Liver (tissue), 9 donors: ENCODE results near the gene AGER. TPM values are rescaled to one million over a fixed set of nuclear protein-coding genes. Genes with fewer than 3 reads are reported as not detected.

Experiments used
- DNase-seq: peaks from one replicate; pipeline ENCODE4 v3.0.0-alpha.2; 2017; ENCODE audit warnings: low spot score
- H3K27ac ChIP-seq, 2 donors: one replicate each; pipeline ENCODE4 v1.7.0; 2013; ENCODE audit warnings: inconsistent platforms in 2 of 2, low read length in 2 of 2, control low read depth in 1 of 2, low read depth in 1 of 2, mild to moderate bottlenecking in 1 of 2
- H3K27me3 ChIP-seq, 4 donors: one replicate each; pipeline versions ENCODE4 v1.6.1 to v1.7.0; 2013; ENCODE audit warnings: low read length in 3 of 4, inconsistent platforms in 1 of 4, mild to moderate bottlenecking in 1 of 4, moderate library complexity in 1 of 4; ENCODE audit not compliant: control insufficient read depth in 4 of 4, insufficient read depth in 4 of 4
- H3K36me3 ChIP-seq, 4 donors: one replicate each; pipeline versions ENCODE4 v1.6.1 to v1.7.0; 2013; ENCODE audit warnings: low read length in 3 of 4, mild to moderate bottlenecking in 3 of 4, low read depth in 1 of 4, moderate library complexity in 1 of 4; ENCODE audit not compliant: control insufficient read depth in 4 of 4, insufficient read depth in 3 of 4
- H3K4me1 ChIP-seq, 4 donors: one replicate each; pipeline versions ENCODE4 v1.6.1 to v1.7.0; 2013; ENCODE audit warnings: low read length in 3 of 4, mild to moderate bottlenecking in 3 of 4, moderate library complexity in 1 of 4; ENCODE audit not compliant: control insufficient read depth in 4 of 4, insufficient read depth in 4 of 4
- H3K4me3 ChIP-seq, 3 donors: one replicate each; pipeline versions ENCODE4 v1.6.1 to v1.7.0; 2013; ENCODE audit warnings: low read length in 3 of 3, control low read depth in 1 of 3, low read depth in 1 of 3, mild to moderate bottlenecking in 1 of 3
- H3K9ac ChIP-seq, 2 donors: one replicate each; pipeline ENCODE4 v1.7.0; 2013; ENCODE audit warnings: low read length in 2 of 2, mild to moderate bottlenecking in 2 of 2, moderate library complexity in 2 of 2, control low read depth in 1 of 2, low read depth in 1 of 2
- H3K9me3 ChIP-seq, 4 donors: one replicate each; pipeline versions ENCODE4 v1.6.1 to v1.7.0; 2013; ENCODE audit warnings: low read length in 3 of 4; ENCODE audit not compliant: control insufficient read depth in 4 of 4
- ATF3 ChIP-seq: IDR thresholded peaks from 2 replicates; pipeline ENCODE4 v1.6.1; 2016; ENCODE audit warnings: antibody characterized with exemption
- CTCF ChIP-seq: fragments of 150-350 bp; IDR thresholded peaks from 2 replicates; pipeline ENCODE4 v1.5.1; 2017; ENCODE audit warnings: improper control_type of control experiment, low read depth, low read length; ENCODE audit not compliant: missing input control
- EGR1 ChIP-seq, 2 donors: IDR thresholded peaks; 2 replicates each; pipeline ENCODE4 v1.6.1; 2016 to 2018; ENCODE audit warnings: antibody characterized with exemption in 2 of 2, low read depth in 2 of 2
- FOXA2 ChIP-seq: IDR thresholded peaks from 2 replicates; pipeline ENCODE4 v1.6.1; 2016; ENCODE audit warnings: antibody characterized with exemption
- GABPA ChIP-seq, 2 donors: IDR thresholded peaks in 1 of 2; conservative IDR thresholded peaks in 1 of 2; 2 replicates each; pipeline ENCODE4 v1.6.1; 2016; ENCODE audit warnings: antibody characterized with exemption in 2 of 2, mild to moderate bottlenecking in 1 of 2, moderate library complexity in 1 of 2
- HNF4A ChIP-seq, 2 donors: conservative IDR thresholded peaks; 2 replicates each; pipeline ENCODE4 v1.6.1; 2016; ENCODE audit warnings: antibody characterized with exemption in 2 of 2, mild to moderate bottlenecking in 2 of 2
- HNF4G ChIP-seq: IDR thresholded peaks from 2 replicates; pipeline ENCODE4 v1.6.1; 2016; ENCODE audit warnings: antibody characterized with exemption
- JUND ChIP-seq, 2 donors: IDR thresholded peaks; 2 replicates each; pipeline ENCODE4 v1.6.1; 2016; ENCODE audit warnings: antibody characterized with exemption in 2 of 2
- MAX ChIP-seq: IDR thresholded peaks from 2 replicates; pipeline ENCODE4 v1.6.1; 2016; ENCODE audit warnings: antibody characterized with exemption
- NR2F2 ChIP-seq: IDR thresholded peaks from 2 replicates; pipeline ENCODE4 v1.6.1; 2016; ENCODE audit warnings: antibody characterized with exemption
- RAD21 ChIP-seq, 2 donors: IDR thresholded peaks; 2 replicates each; pipeline ENCODE4 v1.6.1; 2016; ENCODE audit warnings: antibody characterized with exemption in 2 of 2, mild to moderate bottlenecking in 2 of 2
- REST ChIP-seq: IDR thresholded peaks from 2 replicates; pipeline ENCODE4 v1.6.1; 2016; ENCODE audit warnings: antibody characterized with exemption, mild to moderate bottlenecking
- RXRA ChIP-seq, 2 donors: IDR thresholded peaks; 2 replicates each; pipeline ENCODE4 v1.6.1; 2017 to 2018; ENCODE audit warnings: antibody characterized with exemption in 2 of 2, mild to moderate bottlenecking in 1 of 2
- SP1 ChIP-seq: IDR thresholded peaks from 2 replicates; pipeline ENCODE4 v1.6.1; 2018; ENCODE audit warnings: antibody characterized with exemption, mild to moderate bottlenecking
- TAF1 ChIP-seq: conservative IDR thresholded peaks from 2 replicates; pipeline ENCODE4 v1.6.1; 2016; ENCODE audit warnings: antibody characterized with exemption, mild to moderate bottlenecking
- YY1 ChIP-seq: IDR thresholded peaks from 2 replicates; pipeline ENCODE4 v1.6.1; 2016; ENCODE audit warnings: antibody characterized with exemption, mild to moderate bottlenecking
- ZBTB33 ChIP-seq: IDR thresholded peaks from 2 replicates; pipeline ENCODE4 v1.6.1; 2016; ENCODE audit warnings: antibody characterized with exemption
- WGBS: extraction: QIAGEN DNeasy Blood & Tissue Kit; methylation state at CpG from one replicate; pipeline ENCODE4 v1.1.7; 2013; 5-methylcytosine and 5-hydroxymethylcytosine counted together
- polyA plus RNA-seq, 2 donors: library from polyadenylated mRNA; stranded (reverse) in 1 of 2; unstranded in 1 of 2; fragments of 200-250 nt in 1 of 2; fragments of >200 nt in 1 of 2; fragmentation: Nextera tagmentation in 1 of 2; extraction: Ambion mirVana in 1 of 2; gene quantifications; one replicate each; pipeline versions ENCODE4 v1.2.1 to v1.2.3, GENCODE V29; 2013 to 2015
- total RNA-seq, 2 donors: library from RNA; depleted of rRNA; stranded (reverse); fragments of >200 nt; gene quantifications; one replicate each; pipeline ENCODE4 v1.2.3, GENCODE V29; 2014
- donor health status: healthy.
- donor health status: healthy.
- donor health status: healthy.
- donor health status: healthy.
- donor health status: healthy.

Gene AGER
- total and polyA plus RNA-seq, 4 donors = 0.47 to 0.92 (median 0.83) TPM

GRCh38 chr6:32190054-32190851, 6.2 kb upstream of the AGER start, which contains the start of gene PBX2:
Gene PBX2, minus strand, starts transcription at chr6:32190202. Its CDS starts 287 bp downstream, at chr6:32189915.
- Histone ChIP-seq H3K4me3 (peak within 1 kb of the TSS; percentile 72 to 77 (median 73)), H3K27me3 (no peaks in the 10 kb centered on the region), H3K27ac (peak within 1 kb of the TSS; percentile 75 to 97), H3K36me3 (peaks cover 0 to 14% (median 8%) of the 10 kb centered on the region in 4 donors), H3K4me1 (peaks cover 8 to 33% (median 22%) of the 10 kb centered on the region in 4 donors), H3K9ac (peak within 1 kb of the TSS; percentile 88), H3K9me3 (no peaks in the 10 kb centered on the region)
- 3% methylated on average over 23 of the region's 23 CpGs for WGBS
- DNase-seq = peak; percentile 90
- TF ChIP-seq YY1 (peak; percentile 72), RXRA (IDR thresholded peaks at IDR 0.05) (peak in 1 of 2 donors; percentile 31), GABPA (IDR thresholded peaks at IDR 0.05 in 1 of 2, conservative IDR thresholded peaks at IDR 0.05 in 1 of 2) (peak in 1 of 2 donors; percentile 66), CTCF (no peak), NR2F2 (peak; percentile 10), HNF4A (conservative IDR thresholded peaks at IDR 0.05) (peak in 1 of 2 donors; percentile 4), RAD21 (IDR thresholded peaks at IDR 0.05) (peak in 1 of 2 donors; percentile 36), MAX (no peak), SP1 (peak; percentile 45), FOXA2 (no peak)

GRCh38 chr6:32189742-32190053, 5.6 kb upstream of the AGER start:
- Histone ChIP-seq H3K9me3 (no peaks in the 10 kb centered on the region), H3K27ac (peak overlapping the region; percentile 75 to 97), H3K9ac (peak overlapping the region; percentile 88), H3K36me3 (peaks cover 0 to 14% (median 8%) of the 10 kb centered on the region in 4 donors), H3K4me3 (peak overlapping the region; percentile 63 to 72 (median 72)), H3K4me1 (peaks cover 8 to 28% (median 17%) of the 10 kb centered on the region in 4 donors), H3K27me3 (no peaks in the 10 kb centered on the region)
- no peak for TF ChIP-seq RXRA (IDR thresholded peaks at IDR 0.05)
- TF ChIP-seq ATF3 = no peak
- TF ChIP-seq CTCF = no peak
- TF ChIP-seq JUND (IDR thresholded peaks at IDR 0.05) = no peak
- TF ChIP-seq GABPA (IDR thresholded peaks at IDR 0.05 in 1 of 2, conservative IDR thresholded peaks at IDR 0.05 in 1 of 2) = no peak
- no peak for TF ChIP-seq RAD21 (IDR thresholded peaks at IDR 0.05)
- TF ChIP-seq HNF4G = no peak
- TF ChIP-seq ZBTB33 = no peak
- TF ChIP-seq EGR1 (IDR thresholded peaks at IDR 0.05; ENCODE audit: low read depth in 2 of 2) = no peak
- no peak for TF ChIP-seq NR2F2
- TF ChIP-seq TAF1 = no peak
- TF ChIP-seq HNF4A (conservative IDR thresholded peaks at IDR 0.05) = no peak
- no peak for TF ChIP-seq FOXA2
- no peak for TF ChIP-seq YY1
- no peak for TF ChIP-seq SP1
- TF ChIP-seq REST = no peak
- peak; percentile 53 for DNase-seq
- 13% methylated on average over 23 of the region's 23 CpGs for WGBS
